Esophagus muscularis mucosa (tissue), 4 donors: ENCODE measurements around the gene FSD2. TPM values are rescaled to one million over a fixed set of nuclear protein-coding genes. Genes with fewer than 3 reads are reported as not detected.
A peak's percentile ranks its signal among the peaks of the same experiment; 100 is the strongest.

Experiments
- DNase-seq: peaks from one replicate; pipeline ENCODE4 v3.0.0-alpha.2; 2017; ENCODE audit errors: extremely low spot score
- H3K27ac ChIP-seq, 4 donors: fragments of 200-600 bp; sonication (generic); replicated peaks in 1 of 4; 1 replicate in 3 of 4; 2 replicates in 1 of 4; pipeline ENCODE4 v1.5.1; 2016 to 2019; ENCODE audit warnings: mild to moderate bottlenecking in 1 of 4
- H3K27me3 ChIP-seq, 4 donors: fragments of 200-600 bp; sonication (generic); one replicate each; pipeline versions ENCODE4 v1.5.1 to v1.6.0; 2016 to 2019
- H3K36me3 ChIP-seq, 4 donors: fragments of 200-600 bp; sonication (generic); one replicate each; pipeline ENCODE4 v1.5.1; 2016 to 2019
- H3K4me1 ChIP-seq, 4 donors: fragments of 200-600 bp; sonication (generic); one replicate each; pipeline ENCODE4 v1.5.1; 2016 to 2019
- H3K4me3 ChIP-seq, 4 donors: fragments of 200-600 bp; sonication (generic); 1 replicate in 2 of 4; 2 replicates in 2 of 4; pipeline ENCODE4 v1.5.1; 2016 to 2019; ENCODE audit warnings: mild to moderate bottlenecking in 4 of 4, moderate library complexity in 1 of 4
- H3K9me3 ChIP-seq, 4 donors: fragments of 200-600 bp; sonication (generic); 1 replicate in 3 of 4; 2 replicates in 1 of 4; pipeline ENCODE4 v1.5.1; 2016 to 2019
- EP300 ChIP-seq: sonication (generic); formaldehyde crosslinking; IDR thresholded peaks from one replicate; pipeline ENCODE4 v1.6.1; 2017; ENCODE audit warnings: antibody characterized with exemption
- POLR2A ChIP-seq: fragments of 450-650 bp; IDR thresholded peaks from one replicate; pipeline ENCODE4 v1.6.1; 2017; ENCODE audit warnings: antibody characterized with exemption, moderate library complexity, mild to moderate bottlenecking, low read depth
- POLR2AphosphoS5 ChIP-seq, 2 donors: sonication (generic); formaldehyde crosslinking; IDR thresholded peaks; one replicate each; pipeline ENCODE4 v1.6.1; 2017; ENCODE audit warnings: antibody characterized with exemption in 2 of 2
- WGBS: methylation state at CpG from one replicate; pipeline ENCODE4 v1.1.5; 2018; 5-methylcytosine and 5-hydroxymethylcytosine counted together
- intact Hi-C: fragments of 100-400 bp; cut with DNase I; formaldehyde crosslinking; loops from one replicate; pipeline ENCODE4 v1.15.1; 2023
- total RNA-seq, 4 donors: library from RNA; depleted of rRNA; stranded (reverse); fragments of >200 nt; gene quantifications; one replicate each; pipeline versions ENCODE4 v1.1.0 to v1.2.1, GENCODE V29; 2016
- TF ChIP-seq, protein P1 (sequence below), 3 experiments: fragments of 200-600 bp in 2 of 3; fragments of 450-650 bp in 1 of 3; sonication (generic) in 2 of 3; IDR thresholded peaks; one replicate each; pipeline ENCODE4 v1.5.1; 2017 to 2019; ENCODE audit warnings: antibody characterized with exemption in 3 of 3, mild to moderate bottlenecking in 2 of 3, moderate library complexity in 1 of 3

FSD2 gene, protein sequence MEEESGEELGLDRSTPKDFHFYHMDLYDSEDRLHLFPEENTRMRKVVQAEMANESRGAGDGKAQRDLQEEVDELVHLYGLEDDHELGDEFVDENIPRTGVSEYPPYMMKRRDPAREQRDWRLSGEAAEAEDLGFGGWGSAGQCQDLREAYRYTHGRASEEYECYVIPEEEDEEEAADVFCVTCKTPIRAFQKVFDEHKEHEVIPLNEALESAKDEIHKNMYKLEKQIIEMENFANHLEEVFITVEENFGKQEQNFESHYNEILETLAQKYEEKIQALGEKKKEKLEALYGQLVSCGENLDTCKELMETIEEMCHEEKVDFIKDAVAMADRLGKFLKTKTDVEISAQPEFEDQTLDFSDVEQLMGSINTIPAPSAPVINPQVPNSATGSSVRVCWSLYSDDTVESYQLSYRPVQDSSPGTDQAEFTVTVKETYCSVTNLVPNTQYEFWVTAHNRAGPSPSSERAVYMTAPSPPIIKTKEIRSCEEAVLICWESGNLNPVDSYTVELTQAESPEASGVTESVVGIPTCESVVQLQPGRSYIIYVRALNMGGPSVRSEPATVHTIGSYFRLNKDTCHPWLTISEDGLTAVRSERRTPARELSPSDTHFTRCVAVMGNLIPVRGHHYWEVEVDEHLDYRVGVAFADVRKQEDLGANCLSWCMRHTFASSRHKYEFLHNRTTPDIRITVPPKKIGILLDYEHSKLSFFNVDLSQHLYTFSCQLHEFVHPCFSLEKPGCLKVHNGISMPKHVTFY
- not detected for total RNA-seq

DNA sequence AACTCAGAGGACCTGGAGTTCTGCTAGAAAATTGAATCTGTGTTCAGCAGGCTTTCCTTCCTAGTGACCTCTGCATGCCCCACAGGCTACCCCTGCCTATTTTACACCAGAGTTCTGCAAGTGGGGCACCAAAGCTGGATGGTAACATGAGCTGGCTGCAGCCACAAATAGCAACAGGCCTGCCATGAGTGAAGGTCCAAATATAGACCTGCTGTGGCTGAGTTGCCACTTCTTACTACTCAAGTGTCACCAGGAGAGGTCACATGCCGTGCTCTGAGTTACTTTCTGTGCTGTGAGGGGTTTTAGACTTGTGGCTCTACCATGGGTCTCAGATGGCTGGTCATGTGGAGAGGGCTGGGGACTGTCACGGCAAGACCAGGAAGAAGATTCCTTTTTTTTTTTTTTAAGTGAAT, at the start of gene FSD2:
TSS of gene FSD2 (minus strand) at position 76 of the 413 bp plus-strand sequence. CDS start 18,679 bp downstream, outside the sequence.
- Histone ChIP-seq H3K27ac (no peak within 1 kb of the TSS), H3K36me3 (no peaks in the 10 kb centered on the region), H3K27me3 (no peaks in the 10 kb centered on the region), H3K9me3 (no peaks in the 10 kb centered on the region), H3K4me3 (no peak within 1 kb of the TSS), H3K4me1 (peaks cover 6 to 11% (median 9%) of the 10 kb centered on the region in 4 donors)
- no peak for TF ChIP-seq POLR2A
- no peak for TF ChIP-seq POLR2AphosphoS5 (IDR thresholded peaks at IDR 0.05)
- TF ChIP-seq EP300: no peak
- TF ChIP-seq, protein P1, sequence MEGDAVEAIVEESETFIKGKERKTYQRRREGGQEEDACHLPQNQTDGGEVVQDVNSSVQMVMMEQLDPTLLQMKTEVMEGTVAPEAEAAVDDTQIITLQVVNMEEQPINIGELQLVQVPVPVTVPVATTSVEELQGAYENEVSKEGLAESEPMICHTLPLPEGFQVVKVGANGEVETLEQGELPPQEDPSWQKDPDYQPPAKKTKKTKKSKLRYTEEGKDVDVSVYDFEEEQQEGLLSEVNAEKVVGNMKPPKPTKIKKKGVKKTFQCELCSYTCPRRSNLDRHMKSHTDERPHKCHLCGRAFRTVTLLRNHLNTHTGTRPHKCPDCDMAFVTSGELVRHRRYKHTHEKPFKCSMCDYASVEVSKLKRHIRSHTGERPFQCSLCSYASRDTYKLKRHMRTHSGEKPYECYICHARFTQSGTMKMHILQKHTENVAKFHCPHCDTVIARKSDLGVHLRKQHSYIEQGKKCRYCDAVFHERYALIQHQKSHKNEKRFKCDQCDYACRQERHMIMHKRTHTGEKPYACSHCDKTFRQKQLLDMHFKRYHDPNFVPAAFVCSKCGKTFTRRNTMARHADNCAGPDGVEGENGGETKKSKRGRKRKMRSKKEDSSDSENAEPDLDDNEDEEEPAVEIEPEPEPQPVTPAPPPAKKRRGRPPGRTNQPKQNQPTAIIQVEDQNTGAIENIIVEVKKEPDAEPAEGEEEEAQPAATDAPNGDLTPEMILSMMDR (IDR thresholded peaks at IDR 0.05): no peak
- intact Hi-C loops: no loop called here
- 86% methylated on average over 2 of the region's 2 CpGs for WGBS
- DNase-seq: no peak

DNA sequence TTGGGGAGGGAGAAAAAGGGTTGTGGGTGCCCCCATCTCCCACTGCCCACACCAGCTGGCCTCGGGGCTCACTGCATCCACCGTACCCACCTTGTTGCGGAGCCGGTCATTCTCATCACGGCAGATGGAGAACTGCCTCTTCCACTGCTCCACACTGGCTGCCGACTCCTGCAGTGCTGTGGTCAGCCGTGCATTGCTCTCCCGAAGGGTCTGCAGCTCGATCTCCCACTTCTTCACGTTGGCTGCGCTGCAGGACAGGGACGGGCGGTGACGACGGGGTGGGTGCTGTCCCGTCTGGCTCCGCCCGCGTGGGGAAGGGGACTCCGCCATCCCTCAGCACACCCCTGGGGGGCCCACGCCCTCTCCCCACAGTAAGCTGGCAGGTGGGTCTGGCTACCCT, 48.7 kb upstream of the FSD2 start:
- intact Hi-C loops: loop anchor here (5.0 kb wide), 1 partner anchor 148 kb away; no protein-coding TSS in a partner anchor

DNA sequence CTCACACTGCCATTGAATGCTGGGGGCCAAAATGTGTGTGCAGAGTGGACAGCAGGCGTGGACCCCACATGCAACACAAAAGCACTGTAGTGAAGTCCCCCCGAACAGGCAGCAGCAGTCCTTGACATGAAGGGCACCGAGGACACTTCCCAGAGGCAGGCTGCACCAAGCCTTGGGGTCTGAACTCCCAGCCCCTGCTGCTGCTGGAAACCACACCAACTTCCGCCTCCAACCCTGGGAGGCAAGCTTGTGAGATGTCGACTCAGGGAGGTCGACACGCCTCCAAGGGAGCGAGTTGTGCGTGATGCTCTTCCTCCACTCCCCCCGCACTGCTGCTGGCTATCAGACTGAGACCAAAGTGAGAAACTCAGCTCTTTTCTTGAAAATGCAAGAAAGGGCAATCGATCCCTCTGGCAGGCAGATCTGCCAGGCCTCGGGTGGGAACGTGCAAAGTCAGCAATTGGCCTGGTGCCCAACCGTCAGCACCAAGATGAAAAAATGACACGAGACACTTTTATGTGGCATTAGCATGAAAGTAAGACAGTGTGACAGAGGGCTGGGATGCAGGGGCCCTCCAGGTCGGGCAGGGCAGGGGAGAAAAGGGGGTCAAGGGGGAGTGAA, 47.2 kb upstream of the FSD2 start:
- no peak for DNase-seq
- no peaks in the 10 kb centered on the region for H3K27me3 ChIP-seq
- H3K9me3 ChIP-seq: no peaks in the 10 kb centered on the region
- H3K27ac ChIP-seq: no peak overlapping the region
- peaks cover 6 to 15% (median 13%) of the 10 kb centered on the region in 4 donors for H3K4me1 ChIP-seq
- TF ChIP-seq POLR2A (no peak), POLR2AphosphoS5 (IDR thresholded peaks at IDR 0.05) (no peak), EP300 (no peak)
- TF ChIP-seq, protein P1 (IDR thresholded peaks at IDR 0.05): no peak
- no peak overlapping the region for H3K4me3 ChIP-seq
- 66% methylated on average over 16 of the region's 16 CpGs for WGBS
- H3K36me3 ChIP-seq: peaks cover 0 to 18% (median 4%) of the 10 kb centered on the region in 4 donors
- intact Hi-C loops: loop anchor here (5.0 kb wide), 1 partner anchor 149 kb away; no protein-coding TSS in a partner anchor

More for the DNA sequence above, 48.7 kb upstream of the FSD2 start:
- Histone ChIP-seq H3K27me3 (no peaks in the 10 kb centered on the region), H3K9me3 (no peaks in the 10 kb centered on the region), H3K27ac (no peak overlapping the region), H3K4me1 (peaks cover 6 to 8% (median 7%) of the 10 kb centered on the region in 4 donors), H3K4me3 (no peak overlapping the region), H3K36me3 (peaks cover 0 to 22% (median 6%) of the 10 kb centered on the region in 4 donors)
- DNase-seq: no peak
- no peak for TF ChIP-seq EP300
- 79% methylated on average over 7 of the region's 21 CpGs for WGBS

DNA sequence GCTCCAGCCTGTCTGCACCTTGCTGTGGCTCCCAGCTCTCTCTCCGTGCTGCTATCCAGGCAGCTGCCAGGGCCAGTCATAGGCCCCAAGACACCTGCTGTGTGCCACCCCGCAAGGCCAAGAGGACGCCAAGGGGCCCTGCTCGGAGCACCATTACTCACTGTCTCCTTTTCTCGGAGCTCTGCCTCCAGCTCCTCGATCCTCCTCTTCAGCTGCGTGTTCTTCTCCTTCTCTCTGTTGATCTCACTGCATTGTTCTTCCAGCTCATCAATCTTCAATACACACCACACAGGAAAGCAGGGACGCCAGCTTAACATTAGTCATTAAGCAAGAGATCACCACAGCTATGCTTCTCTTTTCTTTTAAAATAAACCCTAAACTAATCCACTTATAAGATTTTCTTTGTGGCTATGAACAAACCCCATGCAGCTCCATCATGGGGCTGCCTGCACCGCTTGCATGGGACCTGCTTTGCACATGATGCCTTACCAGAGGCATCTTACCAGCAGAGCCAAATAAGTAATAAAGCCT, 46.2 kb upstream of the FSD2 start:
- H3K9me3 ChIP-seq: no peaks in the 10 kb centered on the region
- peak; percentile 50 for DNase-seq
- WGBS: 82% methylated on average over 9 of the region's 9 CpGs
- no peaks in the 10 kb centered on the region for H3K27me3 ChIP-seq
- TF ChIP-seq POLR2AphosphoS5 (IDR thresholded peaks at IDR 0.05): no peak
- TF ChIP-seq, protein P1 (IDR thresholded peaks at IDR 0.05): no peak
- no peak for TF ChIP-seq POLR2A
- TF ChIP-seq EP300: no peak
- no peak overlapping the region for H3K4me3 ChIP-seq
- intact Hi-C loops: loop anchor here (5.0 kb wide), 1 partner anchor 150 kb away; no protein-coding TSS in a partner anchor
- H3K4me1 ChIP-seq: peaks cover 6 to 15% (median 13%) of the 10 kb centered on the region in 4 donors
- H3K27ac ChIP-seq: no peak overlapping the region
- peaks cover 0 to 23% (median 4%) of the 10 kb centered on the region in 4 donors for H3K36me3 ChIP-seq
